ENCODE results near the gene HMGN1. TPM values are rescaled to one million over a fixed set of nuclear protein-coding genes. Genes with fewer than 3 reads are reported as not detected.
"Not testable (repeated sequence)": the region's sequence is repeated elsewhere in the genome, so short reads cannot be mapped to it uniquely, and the experiment has no call there.

The HMGN1 gene
- total RNA-seq, 1 experiment from 2014 or later: 516 TPM

- no peaks in the 10 kb centered on the region for H3K27me3 ChIP-seq (ENCODE audit: insufficient read depth, low read length)
- no peak overlapping the region for H3K56ac ChIP-seq (ENCODE audit: insufficient read length, low read depth, low read length)
- H3K23ac ChIP-seq (ENCODE audit: insufficient read length, low read depth, low read length): no peak overlapping the region
- no CpG with 5 or more reads among the region's 13 CpGs for WGBS (ENCODE audit: extremely low coverage, insufficient read length, low lambda C conversion rate)
- no peak overlapping the region for H3K27ac ChIP-seq (ENCODE audit: insufficient read length, low read depth, low read length)
- H2BK20ac ChIP-seq (ENCODE audit: low read depth, low read length, poor library complexity, severe bottlenecking): no peak overlapping the region
- no peak overlapping the region for H4K5ac ChIP-seq (ENCODE audit: insufficient read length, low read depth, low read length)
- no peak overlapping the region for H3K4ac ChIP-seq (ENCODE audit: low read depth, low read length)
- H3T11ph ChIP-seq (ENCODE audit: low read length): no peak overlapping the region
- H4K8ac ChIP-seq (replicated peaks; ENCODE audit: insufficient read length, low read depth, low read length): no peak overlapping the region
- H2BK120ac ChIP-seq (ENCODE audit: low read depth, low read length, poor library complexity, severe bottlenecking): no peak overlapping the region
- Mint-ChIP-seq H3K27ac (peak overlapping the region in 2 of 3 experiments; percentile 71 to 77; a peak in 3 of 7 replicates), H3K4me3 (no peak overlapping the region), H3K9me3 (no peaks in the 10 kb centered on the region), H3K4me1 (peaks cover 28 to 33% of the 10 kb centered on the region in 2 experiments), H3K27me3 (ENCODE audit: low read depth) (no peaks in the 10 kb centered on the region), H3K36me3 (ENCODE audit: insufficient read depth in 1 of 3, low read depth in 3 of 3) (peaks cover 0 to 5% (median 0%) of the 10 kb centered on the region in 3 experiments; a peak in 3 of 7 replicates)
- H3K23me2 ChIP-seq (ENCODE audit: insufficient read length, low read depth, low read length, poor library complexity, severe bottlenecking): peaks cover 10% of the 10 kb centered on the region
- no peak overlapping the region for H2BK5ac ChIP-seq (ENCODE audit: insufficient read length, low read length)
- H2AK5ac ChIP-seq (ENCODE audit: insufficient read length, low read length): no peak overlapping the region
- no peaks in the 10 kb centered on the region for H3K9me3 ChIP-seq (ENCODE audit: control insufficient read depth, low read depth, low read length)
- TF ChIP-seq CTCF (conservative IDR thresholded peaks at IDR 0.05): no peak
- H3K14ac ChIP-seq (ENCODE audit: insufficient read depth, low read length): no peak overlapping the region
- H3K79me1 ChIP-seq (ENCODE audit: insufficient read depth, low read depth, low read length, poor library complexity, severe bottlenecking): peaks cover 4% of the 10 kb centered on the region
- no peaks in the 10 kb centered on the region; the same call in 1 of the 2 replicates for H3K79me2 ChIP-seq (ENCODE audit: insufficient read depth, low read length)
- H2BK15ac ChIP-seq (ENCODE audit: low read depth, low read length): no peak overlapping the region
- no peaks in the 10 kb centered on the region for H3K4me1 ChIP-seq (ENCODE audit: insufficient read depth, low read length)
- H2BK12ac ChIP-seq (ENCODE audit: insufficient read length, low read depth, low read length): no peak overlapping the region
- no peak overlapping the region for H3K4me2 ChIP-seq (ENCODE audit: insufficient read depth, insufficient read length, low read length)
- H3K9ac ChIP-seq (ENCODE audit: extremely low read depth, insufficient read length, low read length): no peak overlapping the region
- H4K91ac ChIP-seq (ENCODE audit: insufficient read length, low read depth, low read length): no peak overlapping the region
- no peak overlapping the region for H2AFZ ChIP-seq (ENCODE audit: low read length)
- no peak for DNase-seq
- no peak overlapping the region for H3K18ac ChIP-seq (ENCODE audit: insufficient read length, low read depth, low read length)
- no peaks in the 10 kb centered on the region for H4K20me1 ChIP-seq (ENCODE audit: control insufficient read depth, insufficient read depth, insufficient read length)
Observed at GRCh38 chr21:39384674-39385298, 35.9 kb upstream of the HMGN1 start.

- H2BK20ac ChIP-seq (ENCODE audit: low read depth, low read length, poor library complexity, severe bottlenecking); H3K27ac ChIP-seq (ENCODE audit: insufficient read length, low read depth, low read length); H3K4me1 ChIP-seq (ENCODE audit: insufficient read depth, low read length); H3K27ac Mint-ChIP-seq; H2AK5ac ChIP-seq (ENCODE audit: insufficient read length, low read length); DNase-seq; H4K8ac ChIP-seq (replicated peaks; ENCODE audit: insufficient read length, low read depth, low read length); H3T11ph ChIP-seq (ENCODE audit: low read length); H3K27me3 Mint-ChIP-seq (ENCODE audit: low read depth); H3K9ac ChIP-seq (ENCODE audit: extremely low read depth, insufficient read length, low read length); H2BK5ac ChIP-seq (ENCODE audit: insufficient read length, low read length); H3K56ac ChIP-seq (ENCODE audit: insufficient read length, low read depth, low read length); H4K91ac ChIP-seq (ENCODE audit: insufficient read length, low read depth, low read length); H4K20me1 ChIP-seq (ENCODE audit: control insufficient read depth, insufficient read depth, insufficient read length); H3K27me3 ChIP-seq (ENCODE audit: insufficient read depth, low read length); H3K79me1 ChIP-seq (ENCODE audit: insufficient read depth, low read depth, low read length, poor library complexity, severe bottlenecking); H3K4ac ChIP-seq (ENCODE audit: low read depth, low read length); H4K5ac ChIP-seq (ENCODE audit: insufficient read length, low read depth, low read length); H2BK120ac ChIP-seq (ENCODE audit: low read depth, low read length, poor library complexity, severe bottlenecking); H3K79me2 ChIP-seq (ENCODE audit: insufficient read depth, low read length); H3K23me2 ChIP-seq (ENCODE audit: insufficient read length, low read depth, low read length, poor library complexity, severe bottlenecking); H3K9me3 ChIP-seq (ENCODE audit: control insufficient read depth, low read depth, low read length); H3K14ac ChIP-seq (ENCODE audit: insufficient read depth, low read length); H3K18ac ChIP-seq (ENCODE audit: insufficient read length, low read depth, low read length); H3K4me2 ChIP-seq (ENCODE audit: insufficient read depth, insufficient read length, low read length); H2BK12ac ChIP-seq (ENCODE audit: insufficient read length, low read depth, low read length); H3K23ac ChIP-seq (ENCODE audit: insufficient read length, low read depth, low read length); H2BK15ac ChIP-seq (ENCODE audit: low read depth, low read length); H2AFZ ChIP-seq (ENCODE audit: low read length); H3K36me3 Mint-ChIP-seq (ENCODE audit: insufficient read depth in 1 of 3, low read depth in 3 of 3); H3K9me3 Mint-ChIP-seq: not testable (repeated sequence)
- peak overlapping the region; percentile 0 to 24; a peak in 2 of 5 replicates for H3K4me3 Mint-ChIP-seq
- H3K4me1 Mint-ChIP-seq: peaks cover 17 to 22% of the 10 kb centered on the region in 2 experiments
- WGBS (ENCODE audit: extremely low coverage, insufficient read length, low lambda C conversion rate): 100% methylated on average over 2 of the region's 7 CpGs
Observed at GRCh38 chr21:39382096-39382495, 33.2 kb upstream of the HMGN1 start.

All from H9 (cell line).